Sigmoid colon (tissue), 3 donors: ENCODE results near the gene LSM5.

Experiments used
- POLR2A ChIP-seq, 2 donors: fragments of 450-650 bp; IDR thresholded peaks; one replicate each; pipeline ENCODE4 v1.6.1; 2016; ENCODE audit warnings: antibody characterized with exemption in 2 of 2, mild to moderate bottlenecking in 2 of 2, moderate library complexity in 2 of 2
- TF ChIP-seq, protein P1 (sequence below), 4 experiments: fragments of 450-650 bp in 3 of 4; fragments of 200-600 bp in 1 of 4; IDR thresholded peaks; one replicate each; pipeline ENCODE4 v1.5.1; 2016 to 2019; ENCODE audit warnings: antibody characterized with exemption in 4 of 4, mild to moderate bottlenecking in 3 of 4, moderate library complexity in 2 of 4

DNA sequence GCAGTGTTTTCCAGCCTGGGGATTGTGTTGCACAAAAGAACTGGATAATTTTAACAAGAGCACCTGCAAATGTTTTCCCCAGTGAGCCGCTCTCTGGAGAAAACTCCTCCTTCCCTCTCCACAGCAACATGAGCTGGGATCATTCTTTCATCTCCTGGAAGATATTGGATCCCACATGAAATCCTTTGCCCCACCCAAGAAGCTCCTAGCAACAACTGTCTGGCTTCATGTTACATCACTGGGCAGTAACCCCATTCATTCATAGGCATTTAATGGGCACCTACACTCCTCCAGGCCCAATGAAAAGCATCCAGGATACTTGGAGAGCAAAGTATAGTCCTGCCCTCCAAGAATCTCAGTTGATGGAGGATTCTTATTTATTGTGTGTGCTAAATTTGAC is 27.2 kb downstream of the LSM5 start:
- TF ChIP-seq, protein P1, sequence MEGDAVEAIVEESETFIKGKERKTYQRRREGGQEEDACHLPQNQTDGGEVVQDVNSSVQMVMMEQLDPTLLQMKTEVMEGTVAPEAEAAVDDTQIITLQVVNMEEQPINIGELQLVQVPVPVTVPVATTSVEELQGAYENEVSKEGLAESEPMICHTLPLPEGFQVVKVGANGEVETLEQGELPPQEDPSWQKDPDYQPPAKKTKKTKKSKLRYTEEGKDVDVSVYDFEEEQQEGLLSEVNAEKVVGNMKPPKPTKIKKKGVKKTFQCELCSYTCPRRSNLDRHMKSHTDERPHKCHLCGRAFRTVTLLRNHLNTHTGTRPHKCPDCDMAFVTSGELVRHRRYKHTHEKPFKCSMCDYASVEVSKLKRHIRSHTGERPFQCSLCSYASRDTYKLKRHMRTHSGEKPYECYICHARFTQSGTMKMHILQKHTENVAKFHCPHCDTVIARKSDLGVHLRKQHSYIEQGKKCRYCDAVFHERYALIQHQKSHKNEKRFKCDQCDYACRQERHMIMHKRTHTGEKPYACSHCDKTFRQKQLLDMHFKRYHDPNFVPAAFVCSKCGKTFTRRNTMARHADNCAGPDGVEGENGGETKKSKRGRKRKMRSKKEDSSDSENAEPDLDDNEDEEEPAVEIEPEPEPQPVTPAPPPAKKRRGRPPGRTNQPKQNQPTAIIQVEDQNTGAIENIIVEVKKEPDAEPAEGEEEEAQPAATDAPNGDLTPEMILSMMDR (IDR thresholded peaks at IDR 0.05): no peak
- no peak for TF ChIP-seq POLR2A (IDR thresholded peaks at IDR 0.05)
